ENCODE data around the gene MORN5. TPM values are rescaled to one million over a fixed set of nuclear protein-coding genes. Genes with fewer than 3 reads are reported as not detected.
"Not testable (repeated sequence)": the region's sequence is repeated elsewhere in the genome, so short reads cannot be mapped to it uniquely, and the experiment has no call there.

MORN5 gene
- total and polyA plus RNA-seq, 4 donors = not detected

GRCh38 chr9:122116448-122117173 lies 43.1 kb upstream of the MORN5 start:
- 91 to 93% methylated on average over 10 of the region's 10 CpGs for WGBS, 2 donors
- no peak overlapping the region for H3K27ac ChIP-seq (ENCODE audit: low read depth in 1 of 2, low read length in 2 of 2)

GRCh38 chr9:122117241-122117640 lies 42.5 kb upstream of the MORN5 start:
- H3K36me3 ChIP-seq (ENCODE audit: control insufficient read depth in 1 of 2, insufficient read depth in 2 of 2, low read length in 1 of 2); H3K9me3 ChIP-seq (ENCODE audit: control insufficient read depth, low read length); DNase-seq; H3K4me1 ChIP-seq (ENCODE audit: control insufficient read depth in 1 of 2, insufficient read depth in 2 of 2, low read length in 2 of 2); H3K27ac ChIP-seq (ENCODE audit: low read depth in 1 of 2, low read length in 2 of 2); H3K4me3 ChIP-seq (ENCODE audit: low read length in 2 of 2); ATAC-seq (ENCODE audit: low FRiP score); intact Hi-C loops (cut with DNase I); H3K27me3 ChIP-seq (ENCODE audit: control insufficient read depth in 1 of 2, insufficient read depth in 2 of 2, low read length in 1 of 2): not testable (repeated sequence)
- WGBS, 2 donors = 78 to 83% methylated on average over 9 of the region's 9 CpGs

More at GRCh38 chr9:122116448-122117173, 43.1 kb upstream of the MORN5 start:
- H3K27me3 ChIP-seq (ENCODE audit: control insufficient read depth in 1 of 2, insufficient read depth in 2 of 2, low read length in 1 of 2) = no peaks in the 10 kb centered on the region
- ATAC-seq (ENCODE audit: low FRiP score) (no peak), DNase-seq (peak in 1 of 2 donors; percentile 47)
- intact Hi-C loops (cut with DNase I) = no loop called here
- H3K36me3 ChIP-seq (ENCODE audit: control insufficient read depth in 1 of 2, insufficient read depth in 2 of 2, low read length in 1 of 2) = no peaks in the 10 kb centered on the region
- no peaks in the 10 kb centered on the region for H3K9me3 ChIP-seq (ENCODE audit: control insufficient read depth, low read length)
- H3K4me3 ChIP-seq (ENCODE audit: low read length in 2 of 2) = no peak overlapping the region
- H3K4me1 ChIP-seq (ENCODE audit: control insufficient read depth in 1 of 2, insufficient read depth in 2 of 2, low read length in 2 of 2) = no peaks in the 10 kb centered on the region

- DNase-seq = peak in 1 of 2 donors; percentile 21
- 83% methylated on average over 5 of the region's 5 CpGs for WGBS, 2 donors
- H3K27me3 ChIP-seq (ENCODE audit: control insufficient read depth in 1 of 2, insufficient read depth in 2 of 2, low read length in 1 of 2) = no peaks in the 10 kb centered on the region
- no peak overlapping the region for H3K4me3 ChIP-seq (ENCODE audit: low read length in 2 of 2)
- no peak for ATAC-seq (ENCODE audit: low FRiP score)
- H3K27ac ChIP-seq (ENCODE audit: low read depth in 1 of 2, low read length in 2 of 2) = no peak overlapping the region
- H3K9me3 ChIP-seq (ENCODE audit: control insufficient read depth, low read length) = no peaks in the 10 kb centered on the region
- no peaks in the 10 kb centered on the region for H3K36me3 ChIP-seq (ENCODE audit: control insufficient read depth in 1 of 2, insufficient read depth in 2 of 2, low read length in 1 of 2)
- intact Hi-C loops (cut with DNase I) = no loop called here
- H3K4me1 ChIP-seq (ENCODE audit: control insufficient read depth in 1 of 2, insufficient read depth in 2 of 2, low read length in 2 of 2) = no peaks in the 10 kb centered on the region
Observed at GRCh38 chr9:122118343-122119165, 41.2 kb upstream of the MORN5 start.

GRCh38 chr9:122119166-122119521 lies 40.6 kb upstream of the MORN5 start:
- Histone ChIP-seq H3K27me3 (ENCODE audit: control insufficient read depth in 1 of 2, insufficient read depth in 2 of 2, low read length in 1 of 2) (no peaks in the 10 kb centered on the region), H3K36me3 (ENCODE audit: control insufficient read depth in 1 of 2, insufficient read depth in 2 of 2, low read length in 1 of 2) (no peaks in the 10 kb centered on the region), H3K27ac (ENCODE audit: low read depth in 1 of 2, low read length in 2 of 2) (no peak overlapping the region), H3K4me3 (ENCODE audit: low read length in 2 of 2) (no peak overlapping the region), H3K4me1 (ENCODE audit: control insufficient read depth in 1 of 2, insufficient read depth in 2 of 2, low read length in 2 of 2) (no peaks in the 10 kb centered on the region), H3K9me3 (ENCODE audit: control insufficient read depth, low read length) (no peaks in the 10 kb centered on the region)
- intact Hi-C loops (cut with DNase I) = no loop called here
- DNase-seq = no peak
- WGBS, 2 donors = 94 to 95% methylated on average over 13 of the region's 13 CpGs
- no peak for ATAC-seq (ENCODE audit: low FRiP score)

GRCh38 chr9:122119721-122120120 lies 40.0 kb upstream of the MORN5 start:
- H3K36me3 ChIP-seq (ENCODE audit: control insufficient read depth in 1 of 2, insufficient read depth in 2 of 2, low read length in 1 of 2) = no peaks in the 10 kb centered on the region
- H3K9me3 ChIP-seq (ENCODE audit: control insufficient read depth, low read length) = no peaks in the 10 kb centered on the region
- intact Hi-C loops (cut with DNase I) = loop anchor here (2.0 to 10.0 kb wide), 3 partner anchors 19 to 695 kb away; no protein-coding TSS in a partner anchor
- H3K4me1 ChIP-seq (ENCODE audit: control insufficient read depth in 1 of 2, insufficient read depth in 2 of 2, low read length in 2 of 2) = no peaks in the 10 kb centered on the region
- no peaks in the 10 kb centered on the region for H3K27me3 ChIP-seq (ENCODE audit: control insufficient read depth in 1 of 2, insufficient read depth in 2 of 2, low read length in 1 of 2)
- 91 to 94% methylated on average over 5 of the region's 5 CpGs for WGBS, 2 donors
- no peak for ATAC-seq (ENCODE audit: low FRiP score)
- no peak overlapping the region for H3K27ac ChIP-seq (ENCODE audit: low read depth in 1 of 2, low read length in 2 of 2)
- no peak overlapping the region for H3K4me3 ChIP-seq (ENCODE audit: low read length in 2 of 2)
- no peak for DNase-seq

- WGBS, 2 donors = 82% methylated on average over 10 of the region's 10 CpGs
- no peak overlapping the region for H3K27ac ChIP-seq (ENCODE audit: low read depth in 1 of 2, low read length in 2 of 2)
- no peak for ATAC-seq (ENCODE audit: low FRiP score)
- H3K27me3 ChIP-seq (ENCODE audit: control insufficient read depth in 1 of 2, insufficient read depth in 2 of 2, low read length in 1 of 2) = no peaks in the 10 kb centered on the region
- no peak overlapping the region for H3K4me3 ChIP-seq (ENCODE audit: low read length in 2 of 2)
- peak in 1 of 2 donors; percentile 66 for DNase-seq
- no peaks in the 10 kb centered on the region for H3K4me1 ChIP-seq (ENCODE audit: control insufficient read depth in 1 of 2, insufficient read depth in 2 of 2, low read length in 2 of 2)
- no peaks in the 10 kb centered on the region for H3K36me3 ChIP-seq (ENCODE audit: control insufficient read depth in 1 of 2, insufficient read depth in 2 of 2, low read length in 1 of 2)
- no peaks in the 10 kb centered on the region for H3K9me3 ChIP-seq (ENCODE audit: control insufficient read depth, low read length)
- intact Hi-C loops (cut with DNase I) = loop anchor here (2.0 to 10.0 kb wide), 3 partner anchors 20 to 694 kb away; no protein-coding TSS in a partner anchor
Observed at GRCh38 chr9:122120316-122121071, 39.2 kb upstream of the MORN5 start.

- no peak overlapping the region for H3K27ac ChIP-seq (ENCODE audit: low read depth in 1 of 2, low read length in 2 of 2)
- intact Hi-C loops (cut with DNase I) = loop anchor here (2.0 to 10.0 kb wide), 3 partner anchors 21 to 693 kb away; no protein-coding TSS in a partner anchor
- no peaks in the 10 kb centered on the region for H3K27me3 ChIP-seq (ENCODE audit: control insufficient read depth in 1 of 2, insufficient read depth in 2 of 2, low read length in 1 of 2)
- no peak overlapping the region for H3K4me3 ChIP-seq (ENCODE audit: low read length in 2 of 2)
- H3K4me1 ChIP-seq (ENCODE audit: control insufficient read depth in 1 of 2, insufficient read depth in 2 of 2, low read length in 2 of 2) = no peaks in the 10 kb centered on the region
- H3K9me3 ChIP-seq (ENCODE audit: control insufficient read depth, low read length) = no peaks in the 10 kb centered on the region
- 90 to 91% methylated on average over 10 of the region's 10 CpGs for WGBS, 2 donors
- DNase-seq (peak in 1 of 2 donors; percentile 71), ATAC-seq (ENCODE audit: low FRiP score) (no peak)
- no peaks in the 10 kb centered on the region for H3K36me3 ChIP-seq (ENCODE audit: control insufficient read depth in 1 of 2, insufficient read depth in 2 of 2, low read length in 1 of 2)
Observed at GRCh38 chr9:122121391-122121790, 38.3 kb upstream of the MORN5 start.

- Histone ChIP-seq H3K36me3 (ENCODE audit: control insufficient read depth in 1 of 2, insufficient read depth in 2 of 2, low read length in 1 of 2) (no peaks in the 10 kb centered on the region), H3K27me3 (ENCODE audit: control insufficient read depth in 1 of 2, insufficient read depth in 2 of 2, low read length in 1 of 2) (no peaks in the 10 kb centered on the region), H3K9me3 (ENCODE audit: control insufficient read depth, low read length) (no peaks in the 10 kb centered on the region), H3K4me1 (ENCODE audit: control insufficient read depth in 1 of 2, insufficient read depth in 2 of 2, low read length in 2 of 2) (no peaks in the 10 kb centered on the region), H3K4me3 (ENCODE audit: low read length in 2 of 2) (no peak overlapping the region), H3K27ac (ENCODE audit: low read depth in 1 of 2, low read length in 2 of 2) (no peak overlapping the region)
- DNase-seq (peak in 1 of 2 donors; percentile 48), ATAC-seq (ENCODE audit: low FRiP score) (no peak)
- WGBS, 2 donors = 92 to 100% methylated on average over 6 of the region's 6 CpGs
- intact Hi-C loops (cut with DNase I) = loop anchor here (2.0 to 10.0 kb wide), 3 partner anchors 21 to 693 kb away; no protein-coding TSS in a partner anchor
Observed at GRCh38 chr9:122121931-122122330, 37.8 kb upstream of the MORN5 start.
